Measurements from ENCODE around the gene SDHB. TPM values are rescaled to one million over a fixed set of nuclear protein-coding genes. Genes with fewer than 3 reads are reported as not detected.

SDHB gene
- total RNA-seq, 1 donor from 2014 or later: 44.9 TPM

- Mint-ChIP-seq H3K27ac (ENCODE audit: unreplicated experiment) (no peak overlapping the region), H3K4me3 (ENCODE audit: unreplicated experiment) (no peak overlapping the region), H3K4me1 (ENCODE audit: unreplicated experiment) (no peaks in the 10 kb centered on the region), H3K36me3 (ENCODE audit: low read depth, unreplicated experiment) (no peaks in the 10 kb centered on the region), H3K27me3 (ENCODE audit: unreplicated experiment) (no peaks in the 10 kb centered on the region), H3K9me3 (ENCODE audit: unreplicated experiment) (no peaks in the 10 kb centered on the region)
- no peak for TF ChIP-seq CTCF (IDR thresholded peaks at IDR 0.05; ENCODE audit: unreplicated experiment)
- DNase-seq (ENCODE audit: low spot score): no peak
Observed at GRCh38 chr1:17084787-17085186, 31.0 kb upstream of the SDHB start.

GRCh38 chr1:17082761-17083160 lies 28.9 kb upstream of the SDHB start:
- H3K9me3 Mint-ChIP-seq (ENCODE audit: unreplicated experiment): no peaks in the 10 kb centered on the region
- no peak overlapping the region for H3K4me3 Mint-ChIP-seq (ENCODE audit: unreplicated experiment)
- H3K27ac Mint-ChIP-seq (ENCODE audit: unreplicated experiment): no peak overlapping the region
- no peak for TF ChIP-seq CTCF (IDR thresholded peaks at IDR 0.05; ENCODE audit: unreplicated experiment)
- no peak for DNase-seq (ENCODE audit: low spot score)
- no peaks in the 10 kb centered on the region for H3K27me3 Mint-ChIP-seq (ENCODE audit: unreplicated experiment)
- H3K4me1 Mint-ChIP-seq (ENCODE audit: unreplicated experiment): no peaks in the 10 kb centered on the region
- H3K36me3 Mint-ChIP-seq (ENCODE audit: low read depth, unreplicated experiment): no peaks in the 10 kb centered on the region

- Mint-ChIP-seq H3K4me3 (ENCODE audit: unreplicated experiment) (no peak overlapping the region), H3K9me3 (ENCODE audit: unreplicated experiment) (no peaks in the 10 kb centered on the region), H3K4me1 (ENCODE audit: unreplicated experiment) (no peaks in the 10 kb centered on the region), H3K27me3 (ENCODE audit: unreplicated experiment) (no peaks in the 10 kb centered on the region), H3K27ac (ENCODE audit: unreplicated experiment) (no peak overlapping the region), H3K36me3 (ENCODE audit: low read depth, unreplicated experiment) (no peaks in the 10 kb centered on the region)
- DNase-seq (ENCODE audit: low spot score): no peak
- TF ChIP-seq CTCF (IDR thresholded peaks at IDR 0.05; ENCODE audit: unreplicated experiment): no peak
Observed at GRCh38 chr1:17081439-17081838, 27.6 kb upstream of the SDHB start.

- H3K36me3 Mint-ChIP-seq (ENCODE audit: low read depth, unreplicated experiment): no peaks in the 10 kb centered on the region
- H3K4me1 Mint-ChIP-seq (ENCODE audit: unreplicated experiment): no peaks in the 10 kb centered on the region
- no peak overlapping the region for H3K27ac Mint-ChIP-seq (ENCODE audit: unreplicated experiment)
- TF ChIP-seq CTCF (IDR thresholded peaks at IDR 0.05; ENCODE audit: unreplicated experiment): no peak
- no peak for DNase-seq (ENCODE audit: low spot score)
- H3K4me3 Mint-ChIP-seq (ENCODE audit: unreplicated experiment): no peak overlapping the region
- H3K9me3 Mint-ChIP-seq (ENCODE audit: unreplicated experiment): no peaks in the 10 kb centered on the region
- no peaks in the 10 kb centered on the region for H3K27me3 Mint-ChIP-seq (ENCODE audit: unreplicated experiment)
Observed at GRCh38 chr1:17080880-17081279, 27.0 kb upstream of the SDHB start.

GRCh38 chr1:17080085-17080759 lies 26.4 kb upstream of the SDHB start:
- no peak overlapping the region for H3K27ac Mint-ChIP-seq (ENCODE audit: unreplicated experiment)
- DNase-seq (ENCODE audit: low spot score): no peak
- no peaks in the 10 kb centered on the region for H3K27me3 Mint-ChIP-seq (ENCODE audit: unreplicated experiment)
- H3K36me3 Mint-ChIP-seq (ENCODE audit: low read depth, unreplicated experiment): no peaks in the 10 kb centered on the region
- H3K4me3 Mint-ChIP-seq (ENCODE audit: unreplicated experiment): no peak overlapping the region
- no peaks in the 10 kb centered on the region for H3K9me3 Mint-ChIP-seq (ENCODE audit: unreplicated experiment)
- TF ChIP-seq CTCF (IDR thresholded peaks at IDR 0.05; ENCODE audit: unreplicated experiment): no peak
- H3K4me1 Mint-ChIP-seq (ENCODE audit: unreplicated experiment): no peaks in the 10 kb centered on the region
